HepG2 (cell line): ENCODE data around the gene C20orf204. TPM values are rescaled to one million over a fixed set of nuclear protein-coding genes. Genes with fewer than 3 reads are reported as not detected.

Experiments
- ADNP ChIP-seq: sonication (generic); formaldehyde crosslinking; IDR thresholded peaks from 2 replicates; pipeline ENCODE4 v1.4.0; 2020; ENCODE audit warnings: missing genetic modification reagents
- CBX5 ChIP-seq: sonication (generic); formaldehyde crosslinking; IDR thresholded peaks from 2 replicates; pipeline ENCODE4 v1.4.0; 2020; ENCODE audit warnings: missing genetic modification reagents, borderline replicate concordance
- DBP ChIP-seq: sonication (generic); formaldehyde crosslinking; IDR thresholded peaks from 2 replicates; pipeline ENCODE4 v1.4.0; 2020; ENCODE audit warnings: missing genetic modification reagents; ENCODE audit errors: not compliant biosample characterization
- GLI4 ChIP-seq: sonication (generic); formaldehyde crosslinking; IDR thresholded peaks from 2 replicates; pipeline ENCODE4 v1.5.1; 2020; ENCODE audit warnings: missing genetic modification reagents, mild to moderate bottlenecking, moderate library complexity, borderline replicate concordance
- GZF1 ChIP-seq: sonication (generic); formaldehyde crosslinking; IDR thresholded peaks from 2 replicates; pipeline ENCODE4 v1.5.1; 2020; ENCODE audit warnings: mild to moderate bottlenecking, missing genetic modification reagents
- HNF1A ChIP-seq, 2 experiments: sonication (generic) in 1 of 2; formaldehyde crosslinking in 1 of 2; IDR thresholded peaks; 2 replicates each; pipeline versions ENCODE4 v1.4.0 to v1.6.1; 2016 to 2020; ENCODE audit warnings: borderline replicate concordance in 1 of 2, low read depth in 1 of 2, mild to moderate bottlenecking in 1 of 2, missing genetic modification reagents in 1 of 2
- HNF4G ChIP-seq, 2 experiments: sonication (generic) in 1 of 2; formaldehyde crosslinking in 1 of 2; IDR thresholded peaks; 2 replicates each; pipeline versions ENCODE4 v1.4.0 to v1.6.1; 2011 to 2020; ENCODE audit warnings: borderline replicate concordance in 2 of 2, low read depth in 2 of 2, mild to moderate bottlenecking in 2 of 2, low read length in 1 of 2, missing genetic modification reagents in 1 of 2, moderate library complexity in 1 of 2
- JUN ChIP-seq: sonication (generic); formaldehyde crosslinking; IDR thresholded peaks from 2 replicates; pipeline ENCODE4 v1.4.0; 2020; ENCODE audit warnings: mild to moderate bottlenecking, missing genetic modification reagents
- KLF16 ChIP-seq, 2 experiments: sonication (generic) in 1 of 2; formaldehyde crosslinking in 1 of 2; IDR thresholded peaks; 2 replicates each; pipeline versions ENCODE4 v1.6.1 to v1.8.0; 2016 to 2023; ENCODE audit warnings: missing genetic modification reagents in 2 of 2, missing compliant biosample characterization in 1 of 2
- NR1H2 ChIP-seq: sonication (generic); formaldehyde crosslinking; IDR thresholded peaks from 2 replicates; pipeline ENCODE4 v1.8.1; 2022; ENCODE audit warnings: low read depth, missing genetic modification reagents, borderline replicate concordance
- PRPF4 ChIP-seq: fragments of 200-400 bp; formaldehyde crosslinking; IDR thresholded peaks from 2 replicates; pipeline ENCODE4 v1.6.1; 2016; ENCODE audit warnings: low read length, low read depth; ENCODE audit not compliant: poor library complexity, severe bottlenecking
- REXO4 ChIP-seq: sonication (generic); formaldehyde crosslinking; IDR thresholded peaks from 2 replicates; pipeline ENCODE4 v1.8.0; 2022; ENCODE audit warnings: missing genetic modification reagents, mild to moderate bottlenecking, borderline replicate concordance
- SALL1 ChIP-seq: sonication (generic); formaldehyde crosslinking; IDR thresholded peaks from 2 replicates; pipeline ENCODE4 v1.8.0; 2022; ENCODE audit warnings: mild to moderate bottlenecking, missing genetic modification reagents
- SMAD3 ChIP-seq: sonication (generic); formaldehyde crosslinking; IDR thresholded peaks from 2 replicates; pipeline ENCODE4 v1.4.0; 2020; ENCODE audit warnings: missing genetic modification reagents
- SOX6 ChIP-seq, 2 experiments: fragments of 450-650 bp in 1 of 2; sonication (generic) in 1 of 2; formaldehyde crosslinking in 1 of 2; IDR thresholded peaks; 2 replicates each; pipeline versions ENCODE4 v1.4.0 to v1.6.1; 2017 to 2020; ENCODE audit warnings: antibody characterized with exemption in 1 of 2, mild to moderate bottlenecking in 1 of 2, missing genetic modification reagents in 1 of 2
- ZBTB25 ChIP-seq: IDR thresholded peaks from 2 replicates; pipeline ENCODE4 v1.6.1; 2018; ENCODE audit warnings: missing genetic modification reagents
- ZC3H13 ChIP-seq: sonication (generic); formaldehyde crosslinking; IDR thresholded peaks from 2 replicates; pipeline ENCODE4 v1.8.1; 2023; ENCODE audit warnings: mild to moderate bottlenecking, missing genetic modification reagents, moderate library complexity
- ZFP62 ChIP-seq: sonication (generic); formaldehyde crosslinking; IDR thresholded peaks from 2 replicates; pipeline ENCODE4 v1.4.0; 2020; ENCODE audit warnings: missing genetic modification reagents
- ZNF558 ChIP-seq: sonication (generic); formaldehyde crosslinking; IDR thresholded peaks from 2 replicates; pipeline ENCODE4 v1.9.0; 2022; ENCODE audit warnings: mild to moderate bottlenecking, missing genetic modification reagents, borderline replicate concordance
- ZNF576 ChIP-seq: sonication (generic); formaldehyde crosslinking; IDR thresholded peaks from 2 replicates; pipeline ENCODE4 v1.4.0; 2020; ENCODE audit warnings: mild to moderate bottlenecking, missing genetic modification reagents
- ZNF644 ChIP-seq: IDR thresholded peaks from 2 replicates; pipeline ENCODE4 v1.6.1; 2016; ENCODE audit warnings: low read depth
- ZNF749 ChIP-seq: sonication (generic); formaldehyde crosslinking; IDR thresholded peaks from 2 replicates; pipeline ENCODE4 v1.8.0; 2022; ENCODE audit warnings: mild to moderate bottlenecking, missing genetic modification reagents, moderate library complexity, borderline replicate concordance
- polyA plus RNA-seq, 8 experiments: library from polyadenylated mRNA; depleted of rRNA in 3 of 8; stranded (reverse) in 7 of 8; unstranded in 1 of 8; fragments of >200 nt; fragmentation: Illumina TruSeq in 4 of 8; extraction: Trizol in 4 of 8; gene quantifications; 2 replicates each; pipeline versions ENCODE4 v1.2.1 to v1.2.3, GENCODE V29; 2011 to 2016; ENCODE audit warnings: low read depth in 4 of 8, missing spikeins in 1 of 8, mixed read lengths in 1 of 8; ENCODE audit not compliant: insufficient read depth in 1 of 8
- total RNA-seq, 5 experiments: library from RNA; depleted of rRNA; stranded (reverse); fragments of >200 nt; fragmentation: Illumina TruSeq; extraction: Trizol; gene quantifications; 2 replicates each; pipeline ENCODE4 v1.2.3, GENCODE V29; 2016; ENCODE audit warnings: low read depth in 1 of 5

The C20orf204 gene
- total and polyA plus RNA-seq, 2 of the 13 experiments (the other 11 are each of a cell fraction or from before 2014, with no cell fraction given), result 22.1 to 80.0 TPM

- TF ChIP-seq HNF1A (IDR thresholded peaks at IDR 0.05; ENCODE audit: low read depth) (no peak), HNF1A (CRISPR knock-in tag; IDR thresholded peaks at IDR 0.05; ENCODE audit: borderline replicate concordance) (no peak), ADNP (CRISPR knock-in tag) (no peak), SMAD3 (CRISPR knock-in tag) (no peak; the same call in 1 of the 2 replicates), DBP (peak; percentile 63), ZNF644 (CRISPR knock-in tag) (no peak), REXO4 (CRISPR knock-in tag) (no peak), HNF4G (IDR thresholded peaks at IDR 0.05; ENCODE audit: borderline replicate concordance, low read depth, low read length) (peak; percentile 27; the same call in 1 of the 2 replicates), HNF4G (CRISPR knock-in tag; IDR thresholded peaks at IDR 0.05; ENCODE audit: borderline replicate concordance, low read depth) (peak; percentile 59; the same call in 1 of the 2 replicates), PRPF4 (no peak), JUN (CRISPR knock-in tag) (no peak), SALL1 (CRISPR knock-in tag) (peak; percentile 31), ZBTB25 (CRISPR knock-in tag) (no peak), ZC3H13 (CRISPR knock-in tag) (no peak), GLI4 (CRISPR knock-in tag) (no peak), SOX6 (IDR thresholded peaks at IDR 0.05) (no peak), SOX6 (CRISPR knock-in tag; IDR thresholded peaks at IDR 0.05) (no peak; the same call in 1 of the 2 replicates), ZNF576 (CRISPR knock-in tag) (0 out of 2 replicates have a peak, but pooled peaks have one; percentile 21), GZF1 (CRISPR knock-in tag) (0 out of 2 replicates have a peak, but pooled peaks have one; percentile 13), ZNF749 (CRISPR knock-in tag) (no peak), ZNF558 (CRISPR knock-in tag) (no peak), NR1H2 (no peak), ZFP62 (no peak), KLF16 (CRISPR knock-in tag; IDR thresholded peaks at IDR 0.05) (peak; percentile 18 to 71; a peak in 1 of 4 replicates), CBX5 (CRISPR knock-in tag) (0 out of 2 replicates have a peak, but pooled peaks have one; percentile 14)
These were observed 27.6 kb downstream of the C20orf204 start (continued) for GRCh38 chr20:64063389-64064144.
